ENCODE data around the gene CELA3A. TPM values are rescaled to one million over a fixed set of nuclear protein-coding genes. Genes with fewer than 3 reads are reported as not detected.

Gene CELA3A
- total RNA-seq, 1 donor = not detected

DNA sequence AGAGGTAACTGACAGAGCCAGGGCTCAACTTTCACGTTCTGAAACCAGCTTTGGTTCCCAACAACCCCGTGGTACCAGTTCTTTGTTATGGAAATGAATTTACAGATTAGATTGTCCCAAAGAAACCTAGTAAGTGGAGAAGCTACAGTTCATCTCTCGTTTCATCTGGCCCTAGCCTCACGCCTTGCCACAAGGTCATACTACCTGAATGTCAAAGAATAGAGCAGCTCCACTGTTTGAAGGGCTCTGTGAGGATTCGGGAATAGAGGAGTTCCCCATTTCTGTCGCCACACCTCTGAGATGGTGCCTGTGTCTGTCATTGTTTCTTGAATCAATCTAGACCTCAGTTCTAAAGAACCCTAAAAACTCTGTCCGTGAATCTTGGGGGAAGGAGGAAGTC is 36.1 kb downstream of the CELA3A start:
- no peak for TF ChIP-seq CTCF (IDR thresholded peaks at IDR 0.05; ENCODE audit: insufficient read depth, low read depth, low read length)
- no peak overlapping the region for H3K4me3 ChIP-seq (ENCODE audit: low read depth, low read length)

DNA sequence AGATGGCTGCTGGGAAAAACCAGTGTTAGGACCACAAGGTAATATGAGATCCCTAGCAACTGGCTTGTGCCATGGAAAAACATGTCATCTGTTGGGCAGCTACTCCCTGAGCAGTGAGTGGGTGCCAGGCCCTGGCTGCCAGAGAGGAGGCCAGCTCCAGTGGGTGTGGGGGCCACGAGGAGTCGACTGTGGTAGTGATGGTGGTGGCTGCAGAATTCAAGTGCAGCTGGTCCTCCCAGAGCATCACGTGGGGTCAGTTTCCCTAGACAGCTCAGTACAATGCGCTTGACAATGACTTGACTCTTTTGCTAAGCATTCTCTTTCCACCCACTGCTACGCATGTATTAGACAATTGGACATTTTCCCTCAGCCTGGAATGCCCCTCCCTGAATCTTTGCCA is 36.6 kb downstream of the CELA3A start:
- no peak overlapping the region for H3K4me3 ChIP-seq (ENCODE audit: low read depth, low read length)
- no peak for TF ChIP-seq CTCF (IDR thresholded peaks at IDR 0.05; ENCODE audit: insufficient read depth, low read depth, low read length)
- no peak for DNase-seq (ENCODE audit: low read depth)

More for the DNA sequence above, 36.1 kb downstream of the CELA3A start:
- DNase-seq (ENCODE audit: low read depth) = no peak

DNA sequence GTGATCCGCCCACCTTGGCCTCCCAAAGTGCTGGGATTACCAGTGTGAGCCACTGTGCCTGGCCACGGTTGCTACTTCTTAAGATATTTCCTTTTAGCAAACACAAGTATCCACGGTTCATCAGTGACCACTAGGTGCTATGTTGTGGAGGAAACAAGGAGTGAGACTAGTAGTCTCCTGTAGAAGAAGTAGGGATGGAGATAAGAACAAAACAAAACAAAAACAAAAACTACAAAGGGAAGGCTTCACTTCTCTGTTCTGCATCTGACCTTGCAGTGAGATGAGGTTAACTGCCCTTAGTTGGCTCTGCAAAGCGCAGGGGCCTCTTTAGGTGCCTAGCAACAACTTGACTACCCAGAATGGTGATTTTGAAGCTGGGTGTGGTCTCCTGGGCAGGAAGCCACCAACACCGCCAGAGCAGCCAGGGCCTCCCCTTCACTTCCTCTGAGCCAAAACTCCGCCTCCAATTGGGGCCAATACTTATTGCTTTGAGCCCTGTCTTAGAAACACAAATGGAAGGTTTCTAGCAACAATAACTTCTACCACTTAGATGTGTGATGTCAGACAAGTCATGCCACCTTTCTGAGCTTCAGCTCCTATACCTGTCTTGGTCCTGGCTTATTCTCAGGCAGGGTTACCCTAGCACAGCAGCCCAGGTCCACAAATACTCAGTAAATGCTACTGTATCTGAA is 38.3 kb downstream of the CELA3A start:
- no peak overlapping the region for H3K4me3 ChIP-seq (ENCODE audit: low read depth, low read length)
- no peak for TF ChIP-seq CTCF (IDR thresholded peaks at IDR 0.05; ENCODE audit: insufficient read depth, low read depth, low read length)
- DNase-seq (ENCODE audit: low read depth) = peak; percentile 59

- TF ChIP-seq CTCF (IDR thresholded peaks at IDR 0.05; ENCODE audit: insufficient read depth, low read depth, low read length) = no peak
- H3K4me3 ChIP-seq (ENCODE audit: low read depth, low read length) = no peak overlapping the region
- no peak for DNase-seq (ENCODE audit: low read depth)
Observed at GRCh38 chr1:22040286-22040623, 38.8 kb downstream of the CELA3A start.

- no peak for DNase-seq (ENCODE audit: low read depth)
- no peak overlapping the region for H3K4me3 ChIP-seq (ENCODE audit: low read depth, low read length)
- TF ChIP-seq CTCF (IDR thresholded peaks at IDR 0.05; ENCODE audit: insufficient read depth, low read depth, low read length) = no peak
Observed at GRCh38 chr1:22041505-22041904, 40.0 kb downstream of the CELA3A start.

DNA sequence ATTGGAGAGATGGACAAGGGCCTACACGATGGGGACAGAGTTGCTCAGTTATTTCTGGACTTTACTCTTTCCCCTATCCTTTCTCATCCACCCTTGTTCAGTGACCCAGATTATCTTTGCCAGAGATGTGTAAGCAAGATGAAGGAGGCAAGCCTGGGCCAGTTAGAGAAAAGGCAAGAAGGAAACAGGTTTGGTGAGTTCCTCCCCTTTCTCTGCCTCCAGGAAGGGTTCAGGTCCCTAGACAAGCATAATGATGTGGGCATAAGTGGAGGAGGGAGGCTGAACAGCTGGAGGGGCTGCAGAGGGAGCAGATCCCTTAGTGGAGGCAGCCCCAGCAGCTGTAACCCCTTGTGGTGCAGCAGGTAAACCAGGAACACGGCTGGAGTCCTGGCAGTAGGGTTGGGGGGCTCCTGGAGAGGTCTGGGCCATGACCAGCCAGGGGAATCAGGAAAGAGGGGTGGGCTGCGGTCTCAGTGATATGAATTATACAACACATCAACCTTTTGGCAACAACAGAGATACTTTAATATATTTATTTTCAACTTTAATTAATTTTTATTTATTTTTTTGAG is 41.8 kb downstream of the CELA3A start:
- TF ChIP-seq CTCF (IDR thresholded peaks at IDR 0.05; ENCODE audit: insufficient read depth, low read depth, low read length) = no peak
- no peak for DNase-seq (ENCODE audit: low read depth)
- no peak overlapping the region for H3K4me3 ChIP-seq (ENCODE audit: low read depth, low read length)

Data from fibroblast of villous mesenchyme (primary cell).